ENCODE data around the gene FGFR2. TPM values are rescaled to one million over a fixed set of nuclear protein-coding genes. Genes with fewer than 3 reads are reported as not detected.

FGFR2 gene
- total RNA-seq, 4 donors from 2014 or later = 0.11 to 0.31 (median 0.22) TPM; not detected in 1

GRCh38 chr10:121539786-121540185 is 58.5 kb downstream of the FGFR2 start:
- Histone ChIP-seq H3K4me3 (no peak overlapping the region), H3K36me3 (no peaks in the 10 kb centered on the region), H3K9me3 (no peaks in the 10 kb centered on the region), H3K4me1 (no peaks in the 10 kb centered on the region), H3K27me3 (no peaks in the 10 kb centered on the region), H3K27ac (no peak overlapping the region)
- ATAC-seq (no peak), DNase-seq (no peak)
- TF ChIP-seq POLR2A (IDR thresholded peaks at IDR 0.05) (no peak), CTCF (IDR thresholded peaks at IDR 0.05 in 4 of 5, conservative IDR thresholded peaks at IDR 0.05 in 1 of 5) (no peak)
- intact Hi-C loops (cut with DNase I; ENCODE audit: low total_unique reads) (no loop called here), in situ Hi-C loops (cut with MboI; ENCODE audit: low sequenced_read_pairs in 4 of 4) (no loop called here)

- no peak for DNase-seq
- Histone ChIP-seq H3K4me1 (no peaks in the 10 kb centered on the region), H3K9me3 (no peaks in the 10 kb centered on the region), H3K27ac (no peak overlapping the region), H3K4me3 (no peak overlapping the region), H3K27me3 (no peaks in the 10 kb centered on the region), H3K36me3 (no peaks in the 10 kb centered on the region)
- intact Hi-C loops (cut with DNase I; ENCODE audit: low total_unique reads) (no loop called here), in situ Hi-C loops (cut with MboI; ENCODE audit: low sequenced_read_pairs in 4 of 4) (no loop called here)
- ATAC-seq = no peak
- no peak for TF ChIP-seq POLR2A (IDR thresholded peaks at IDR 0.05)
These were observed 61.8 kb downstream of the FGFR2 start for GRCh38 chr10:121536310-121536913.

GRCh38 chr10:121535381-121535780 is 62.9 kb downstream of the FGFR2 start:
- in situ Hi-C loops (cut with MboI; ENCODE audit: low sequenced_read_pairs in 4 of 4) (no loop called here), intact Hi-C loops (cut with DNase I; ENCODE audit: low total_unique reads) (no loop called here)
- TF ChIP-seq POLR2A (IDR thresholded peaks at IDR 0.05) (no peak), CTCF (IDR thresholded peaks at IDR 0.05 in 4 of 5, conservative IDR thresholded peaks at IDR 0.05 in 1 of 5) (no peak)
- H3K27me3 ChIP-seq = no peaks in the 10 kb centered on the region
- no peak overlapping the region for H3K27ac ChIP-seq
- DNase-seq (no peak), ATAC-seq (no peak)
- H3K4me1 ChIP-seq = no peaks in the 10 kb centered on the region
- no peaks in the 10 kb centered on the region for H3K36me3 ChIP-seq
- H3K4me3 ChIP-seq = no peak overlapping the region
- no peaks in the 10 kb centered on the region for H3K9me3 ChIP-seq

- Histone ChIP-seq H3K4me3 (no peak overlapping the region), H3K9me3 (no peaks in the 10 kb centered on the region), H3K36me3 (no peaks in the 10 kb centered on the region), H3K4me1 (no peaks in the 10 kb centered on the region), H3K27me3 (no peaks in the 10 kb centered on the region), H3K27ac (no peak overlapping the region)
- TF ChIP-seq CTCF (IDR thresholded peaks at IDR 0.05 in 4 of 5, conservative IDR thresholded peaks at IDR 0.05 in 1 of 5) = no peak
- TF ChIP-seq POLR2A (IDR thresholded peaks at IDR 0.05) = no peak
- intact Hi-C loops (cut with DNase I; ENCODE audit: low total_unique reads) (no loop called here), in situ Hi-C loops (cut with MboI; ENCODE audit: low sequenced_read_pairs in 4 of 4) (no loop called here)
- ATAC-seq (no peak), DNase-seq (no peak)
These were observed 65.9 kb downstream of the FGFR2 start for GRCh38 chr10:121532292-121532864.

GRCh38 chr10:121531830-121532178 is 66.4 kb downstream of the FGFR2 start:
- intact Hi-C loops (cut with DNase I; ENCODE audit: low total_unique reads) = no loop called here
- Histone ChIP-seq H3K36me3 (no peaks in the 10 kb centered on the region), H3K9me3 (no peaks in the 10 kb centered on the region), H3K4me1 (no peaks in the 10 kb centered on the region), H3K27ac (no peak overlapping the region), H3K4me3 (no peak overlapping the region), H3K27me3 (no peaks in the 10 kb centered on the region)
- no peak for DNase-seq
- ATAC-seq = no peak
- in situ Hi-C loops (cut with MboI; ENCODE audit: low sequenced_read_pairs in 4 of 4) = no loop called here
- TF ChIP-seq CTCF (IDR thresholded peaks at IDR 0.05 in 4 of 5, conservative IDR thresholded peaks at IDR 0.05 in 1 of 5) = no peak
- TF ChIP-seq POLR2A (IDR thresholded peaks at IDR 0.05) = no peak

Measured in gastrocnemius medialis (tissue), 4 donors.